NCI-H2227 treated with DMSO at 0.1 percent for 48 hours (cell line): ENCODE measurements around the gene STEEP1.
A peak's percentile ranks its signal among the peaks of the same experiment; 100 is the strongest.

Experiments used
- DNase-seq: peaks from one replicate; lab custom pipeline; 2025; lab: John Stamatoyannopoulos, UW

The STEEP1 gene

GRCh38 chrX:119488749-119489148 is 76.5 kb downstream of the STEEP1 start:
- DNase-seq, result peak; percentile 52
